Subcutaneous adipose tissue (tissue), 4 donors: Measurements from ENCODE around the gene EHD4. TPM values are rescaled to one million over a fixed set of nuclear protein-coding genes. Genes with fewer than 3 reads are reported as not detected.

Source experiments
- total RNA-seq, 4 donors: library from RNA; depleted of rRNA; stranded (reverse); fragments of >200 nt; gene quantifications; one replicate each; pipeline ENCODE4 v1.1.0, GENCODE V29; 2016
- TF ChIP-seq, protein P1 (sequence below): fragments of 450-650 bp; IDR thresholded peaks from one replicate; pipeline ENCODE4 v1.5.1; 2016; ENCODE audit warnings: low read depth, mild to moderate bottlenecking, control low read depth, antibody characterized with exemption, moderate library complexity

EHD4 gene
- total RNA-seq, 4 donors from 2014 or later: 24.8 to 43.2 (median 33.0) TPM

- TF ChIP-seq, protein P1, sequence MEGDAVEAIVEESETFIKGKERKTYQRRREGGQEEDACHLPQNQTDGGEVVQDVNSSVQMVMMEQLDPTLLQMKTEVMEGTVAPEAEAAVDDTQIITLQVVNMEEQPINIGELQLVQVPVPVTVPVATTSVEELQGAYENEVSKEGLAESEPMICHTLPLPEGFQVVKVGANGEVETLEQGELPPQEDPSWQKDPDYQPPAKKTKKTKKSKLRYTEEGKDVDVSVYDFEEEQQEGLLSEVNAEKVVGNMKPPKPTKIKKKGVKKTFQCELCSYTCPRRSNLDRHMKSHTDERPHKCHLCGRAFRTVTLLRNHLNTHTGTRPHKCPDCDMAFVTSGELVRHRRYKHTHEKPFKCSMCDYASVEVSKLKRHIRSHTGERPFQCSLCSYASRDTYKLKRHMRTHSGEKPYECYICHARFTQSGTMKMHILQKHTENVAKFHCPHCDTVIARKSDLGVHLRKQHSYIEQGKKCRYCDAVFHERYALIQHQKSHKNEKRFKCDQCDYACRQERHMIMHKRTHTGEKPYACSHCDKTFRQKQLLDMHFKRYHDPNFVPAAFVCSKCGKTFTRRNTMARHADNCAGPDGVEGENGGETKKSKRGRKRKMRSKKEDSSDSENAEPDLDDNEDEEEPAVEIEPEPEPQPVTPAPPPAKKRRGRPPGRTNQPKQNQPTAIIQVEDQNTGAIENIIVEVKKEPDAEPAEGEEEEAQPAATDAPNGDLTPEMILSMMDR: no peak
Observed at GRCh38 chr15:41872166-41872747, 100.1 kb downstream of the EHD4 start.

DNA sequence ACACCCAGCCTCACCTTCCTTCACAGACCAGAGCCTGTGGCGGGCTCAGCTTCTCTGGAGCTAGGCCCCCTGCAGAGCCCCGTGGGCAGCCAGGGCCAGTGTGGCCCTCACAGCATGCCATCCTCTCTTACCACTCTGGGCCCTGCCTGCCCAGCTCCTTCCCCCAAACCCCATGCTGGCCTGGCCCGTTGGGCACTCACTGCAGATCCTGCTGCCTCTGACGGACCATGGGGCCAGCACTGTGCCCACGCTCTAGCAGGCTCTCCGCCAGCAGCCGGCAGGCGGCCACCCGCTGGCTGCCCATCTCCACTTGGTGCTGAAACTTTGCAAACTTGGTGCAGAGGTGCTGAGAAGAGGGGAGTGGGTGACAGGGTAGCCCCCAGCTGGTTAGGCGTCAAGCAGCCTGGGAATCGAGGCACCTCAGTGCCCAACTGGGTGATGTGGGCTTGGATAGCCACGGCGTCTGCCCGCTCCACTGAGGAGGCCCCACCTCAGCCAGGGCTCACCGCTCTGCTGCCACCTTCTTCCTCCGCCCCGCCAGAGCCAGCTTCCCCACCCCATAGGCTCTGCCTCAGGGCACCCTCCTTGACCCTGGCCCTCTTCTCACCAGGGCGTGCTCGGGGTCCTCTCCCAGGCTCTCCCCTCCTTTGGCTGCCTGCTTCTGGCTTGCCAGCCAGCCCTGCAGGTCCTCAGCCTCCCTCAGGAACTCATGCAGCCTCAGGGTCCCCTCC, 101.0 kb downstream of the EHD4 start:
- TF ChIP-seq, protein P1: no peak

DNA sequence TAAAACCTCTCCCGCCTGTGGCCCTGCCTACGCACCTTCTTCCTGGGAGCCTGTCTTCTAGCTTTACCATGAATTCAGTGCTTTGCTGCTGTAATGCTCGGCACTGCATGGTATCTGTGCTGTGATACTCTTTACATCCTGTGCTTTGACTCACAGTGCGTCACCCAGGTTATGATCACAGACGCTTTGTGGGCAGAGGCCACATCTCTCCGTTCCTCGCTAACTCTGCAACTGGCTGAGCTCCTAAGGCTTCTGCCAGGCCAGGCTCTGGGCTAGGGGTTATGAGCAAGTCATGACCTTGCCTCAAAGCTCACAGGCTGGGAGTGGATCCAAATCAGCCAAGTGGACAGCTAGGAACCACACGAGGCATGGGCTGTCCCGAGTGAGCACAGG, 101.7 kb downstream of the EHD4 start:
- TF ChIP-seq, protein P1: no peak

DNA sequence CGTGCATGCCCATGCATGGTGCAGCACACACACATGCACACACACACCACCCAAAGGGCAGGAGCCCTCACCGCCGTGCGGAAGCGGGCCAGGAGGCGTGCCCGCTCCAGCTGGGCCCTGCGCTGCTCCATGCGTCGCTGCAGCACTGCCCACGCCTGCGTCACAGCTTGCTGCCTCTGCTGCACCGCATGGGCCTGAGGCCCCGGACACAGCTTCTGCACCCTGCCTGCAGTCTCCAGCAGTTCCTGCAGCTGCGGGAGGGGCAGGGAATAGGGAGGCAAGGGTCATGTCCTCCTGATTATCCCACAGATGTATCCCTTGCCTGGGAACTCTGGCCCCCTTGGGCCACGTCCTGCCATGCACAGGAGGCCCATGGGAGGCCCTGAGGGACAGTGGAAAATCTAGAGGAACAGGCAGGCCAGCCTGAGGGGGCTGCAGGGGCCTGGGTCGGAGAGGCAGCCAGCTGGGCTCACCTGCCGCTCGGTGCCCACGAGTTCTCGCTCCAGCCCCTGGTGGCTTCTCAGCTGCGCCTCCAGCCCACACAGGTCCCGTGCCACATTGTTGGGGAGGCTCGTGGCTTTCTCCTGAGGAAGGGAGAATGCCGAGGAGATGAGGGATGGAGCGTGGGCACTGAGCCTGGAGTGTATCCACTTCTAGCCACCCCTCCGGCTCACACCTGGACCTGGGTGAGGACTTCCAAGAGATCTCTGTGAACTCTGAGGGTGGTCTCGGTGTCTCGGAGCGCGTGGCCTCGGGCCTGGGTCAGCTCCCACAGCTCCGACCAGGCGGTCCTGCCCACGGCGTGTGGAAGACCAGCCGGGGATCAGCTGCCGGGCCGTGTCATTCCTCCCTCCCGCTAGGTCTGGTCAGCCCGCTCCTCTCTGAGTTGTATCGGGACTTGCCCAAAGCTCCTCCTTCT, 102.3 kb downstream of the EHD4 start:
- TF ChIP-seq, protein P1: no peak

- TF ChIP-seq, protein P1: no peak
Observed at GRCh38 chr15:41868321-41868720, 104.0 kb downstream of the EHD4 start.

- TF ChIP-seq, protein P1: no peak
Observed at GRCh38 chr15:41866872-41867579, 105.3 kb downstream of the EHD4 start.
